Lung (tissue), 12 donors: ENCODE measurements around the gene CDK14. TPM values are rescaled to one million over a fixed set of nuclear protein-coding genes. Genes with fewer than 3 reads are reported as not detected.

Experiments
- ATAC-seq: fragments of 200-7000 bp; cut with Tn5 transposase; one replicate; pipeline ENCODE4 v1.9.1; 2020; ENCODE audit warnings: moderate number of reproducible peaks; ENCODE audit not compliant: insufficient read depth, low FRiP score
- DNase-seq, 3 donors: peaks; one replicate each; pipeline ENCODE4 v3.0.0-alpha.2; 2013 to 2017
- H3K27ac ChIP-seq, 2 donors: one replicate each; pipeline ENCODE4 v1.5.1; 2013; ENCODE audit warnings: mild to moderate bottlenecking in 2 of 2, moderate library complexity in 2 of 2, control low read depth in 1 of 2, inconsistent platforms in 1 of 2, low read depth in 1 of 2, low read length in 1 of 2
- H3K27me3 ChIP-seq, 3 donors: one replicate each; pipeline ENCODE4 v1.5.1; 2013; ENCODE audit warnings: low read length in 2 of 3; ENCODE audit not compliant: control insufficient read depth in 3 of 3, insufficient read depth in 3 of 3
- H3K36me3 ChIP-seq, 4 donors: one replicate each; pipeline ENCODE4 v1.5.1; 2013; ENCODE audit warnings: low read length in 4 of 4, mild to moderate bottlenecking in 1 of 4, moderate library complexity in 1 of 4; ENCODE audit not compliant: control insufficient read depth in 4 of 4, insufficient read depth in 4 of 4
- H3K4me1 ChIP-seq, 5 donors: one replicate each; pipeline ENCODE4 v1.5.1; 2013; ENCODE audit warnings: low read length in 5 of 5, mild to moderate bottlenecking in 2 of 5, moderate library complexity in 1 of 5; ENCODE audit not compliant: control insufficient read depth in 5 of 5, insufficient read depth in 5 of 5
- H3K4me3 ChIP-seq: one replicate; pipeline ENCODE4 v1.5.1; 2013; ENCODE audit warnings: mild to moderate bottlenecking, control low read depth, moderate library complexity
- H3K9ac ChIP-seq, 2 donors: one replicate each; pipeline ENCODE4 v1.5.1; 2013; ENCODE audit warnings: low read length in 2 of 2, control low read depth in 1 of 2; ENCODE audit not compliant: insufficient read depth in 1 of 2
- H3K9me3 ChIP-seq, 4 donors: one replicate each; pipeline ENCODE4 v1.5.1; 2013; ENCODE audit warnings: low read length in 3 of 4, mild to moderate bottlenecking in 1 of 4, moderate library complexity in 1 of 4; ENCODE audit not compliant: control insufficient read depth in 4 of 4, insufficient read depth in 3 of 4
- CTCF ChIP-seq: IDR thresholded peaks from 2 replicates; pipeline ENCODE4 v1.5.1; 2012; ENCODE audit warnings: mild to moderate bottlenecking; ENCODE audit errors: control extremely low read depth, extremely low read depth
- WGBS, 2 donors: extraction: QIAGEN DNeasy Blood & Tissue Kit; methylation state at CpG; one replicate each; pipeline ENCODE4 v1.1.7; 2013; 5-methylcytosine and 5-hydroxymethylcytosine counted together
- polyA plus RNA-seq, 2 donors: library from polyadenylated mRNA; stranded (reverse); fragments of 200-250 nt; gene quantifications; one replicate each; pipeline ENCODE4 v1.2.1, GENCODE V29; 2013
- total RNA-seq, 2 donors: library from RNA; depleted of rRNA in 1 of 2; stranded (reverse); fragments of >200 nt in 1 of 2; gene quantifications; one replicate each; pipeline ENCODE4 v1.2.1, GENCODE V29; 2014 to 2021
- donor health status: control.
- donor health status: control.
- donor health status: Bipolar disorder and iron deficiency.
- donor health status: healthy.
- donor health status: DM: yes; HTN: yes; CAD: no.

CDK14 gene
- total and polyA plus RNA-seq, 4 donors, result 4.3 to 117 (median 18.9) TPM

- no peak for DNase-seq
- no peak for TF ChIP-seq CTCF
- no peak overlapping the region for H3K9ac ChIP-seq
- no peak overlapping the region for H3K4me3 ChIP-seq
- no peak overlapping the region for H3K27ac ChIP-seq
- no peak for ATAC-seq
- peaks cover 0 to 19% (median 3%) of the 10 kb centered on the region in 5 donors for H3K4me1 ChIP-seq
- H3K27me3 ChIP-seq, result no peaks in the 10 kb centered on the region
- 88 to 90% methylated on average over 3 of the region's 3 CpGs for WGBS, 2 donors
- H3K9me3 ChIP-seq, result peaks cover 0 to 1% (median 0%) of the 10 kb centered on the region in 4 donors
- no peaks in the 10 kb centered on the region for H3K36me3 ChIP-seq
Observed at GRCh38 chr7:91230503-91230902, 634.4 kb downstream of the CDK14 start.

- Histone ChIP-seq H3K9ac (no peak overlapping the region), H3K36me3 (no peaks in the 10 kb centered on the region), H3K4me1 (peaks cover 0 to 16% (median 3%) of the 10 kb centered on the region in 5 donors), H3K4me3 (no peak overlapping the region), H3K27ac (no peak overlapping the region), H3K9me3 (peaks cover 0 to 1% (median 0%) of the 10 kb centered on the region in 4 donors), H3K27me3 (no peaks in the 10 kb centered on the region)
- ATAC-seq (no peak), DNase-seq (peak in 2 of 3 donors; percentile 41 to 42)
- WGBS, 2 donors, result 70 to 76% methylated on average over 8 of the region's 8 CpGs
- TF ChIP-seq CTCF, result no peak
Observed at GRCh38 chr7:91233212-91233611, 637.1 kb downstream of the CDK14 start.

GRCh38 chr7:91235211-91235832 is 639.2 kb downstream of the CDK14 start:
- Histone ChIP-seq H3K4me3 (no peak overlapping the region), H3K36me3 (no peaks in the 10 kb centered on the region), H3K27me3 (no peaks in the 10 kb centered on the region), H3K27ac (no peak overlapping the region), H3K4me1 (peaks cover 0 to 21% (median 11%) of the 10 kb centered on the region in 5 donors), H3K9ac (no peak overlapping the region), H3K9me3 (peaks cover 0 to 1% (median 0%) of the 10 kb centered on the region in 4 donors)
- no peak for ATAC-seq
- no peak for TF ChIP-seq CTCF
- WGBS, 2 donors, result 65 to 66% methylated on average over 6 of the region's 6 CpGs
- no peak for DNase-seq
